ENCODE results near the gene PSKH1. TPM values are rescaled to one million over a fixed set of nuclear protein-coding genes. Genes with fewer than 3 reads are reported as not detected.

The PSKH1 gene
- total and polyA plus RNA-seq, 4 donors: 8.3 to 23.8 (median 13.8) TPM

DNA sequence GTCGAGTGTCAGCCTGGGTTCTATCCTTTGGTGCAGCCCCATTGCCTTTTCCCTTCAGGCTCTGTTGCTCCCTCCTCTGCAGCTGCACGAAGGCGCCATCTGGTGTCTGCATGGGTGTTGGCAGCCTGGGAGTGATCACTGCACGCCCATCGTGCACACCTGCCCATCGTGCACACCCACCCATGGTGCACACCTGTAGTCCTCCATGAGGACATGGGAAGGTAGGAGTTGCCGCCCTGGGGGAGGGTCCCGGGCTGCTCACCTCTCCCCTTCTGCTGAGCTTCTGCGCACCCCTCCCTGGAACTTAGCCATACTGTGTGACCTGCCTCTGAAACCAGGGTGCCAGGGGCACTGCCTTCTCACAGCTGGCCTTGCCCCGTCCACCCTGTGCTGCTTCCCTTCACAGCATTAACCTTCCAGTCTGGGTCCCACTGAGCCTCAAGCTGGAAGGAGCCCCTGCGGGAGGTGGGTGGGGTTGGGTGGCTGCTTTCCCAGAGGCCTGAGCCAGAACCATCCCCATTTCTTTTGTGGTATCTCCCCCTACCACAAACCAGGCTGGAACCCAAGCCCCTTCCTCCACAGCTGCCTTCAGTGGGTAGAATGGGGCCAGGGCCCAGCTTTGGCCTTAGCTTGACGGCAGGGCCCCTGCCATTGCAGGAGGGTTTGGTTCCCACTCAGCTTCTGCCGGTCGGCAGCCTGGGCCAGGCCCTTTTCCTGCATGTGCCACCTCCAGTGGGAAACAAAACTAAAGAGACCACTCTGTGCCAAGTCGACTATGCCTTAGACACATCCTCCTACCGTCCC lies 35.7 kb downstream of the PSKH1 start:
- 47% methylated on average over 16 of the region's 16 CpGs for WGBS
- Histone ChIP-seq H3K36me3 (ENCODE audit: control insufficient read depth in 4 of 4, insufficient read depth in 3 of 4, low read depth in 1 of 4, low read length in 3 of 4) (peaks cover 3 to 27% (median 9%) of the 10 kb centered on the region in 4 donors), H3K4me3 (ENCODE audit: low read depth in 1 of 3, low read length in 3 of 3) (no peak overlapping the region), H3K9ac (ENCODE audit: low read depth in 1 of 2, low read length in 2 of 2) (no peak overlapping the region), H3K27me3 (ENCODE audit: control insufficient read depth in 4 of 4, insufficient read depth in 4 of 4, low read length in 3 of 4) (no peaks in the 10 kb centered on the region), H3K9me3 (ENCODE audit: control insufficient read depth in 4 of 4, low read length in 3 of 4) (no peaks in the 10 kb centered on the region), H3K27ac (ENCODE audit: low read depth in 1 of 2, low read length in 2 of 2) (no peak overlapping the region), H3K4me1 (ENCODE audit: control insufficient read depth in 4 of 4, insufficient read depth in 4 of 4, low read length in 3 of 4) (peaks cover 0 to 3% (median 0%) of the 10 kb centered on the region in 4 donors)
- peak; percentile 79 for DNase-seq (ENCODE audit: low spot score)
- no peak for TF ChIP-seq RXRA (IDR thresholded peaks at IDR 0.05)
- no peak for TF ChIP-seq ATF3 (IDR thresholded peaks at IDR 0.05)
- no peak for TF ChIP-seq HNF4A (conservative IDR thresholded peaks at IDR 0.05)
- TF ChIP-seq EGR1 (IDR thresholded peaks at IDR 0.05; ENCODE audit: low read depth in 2 of 2): no peak
- TF ChIP-seq NR2F2 (IDR thresholded peaks at IDR 0.05): no peak
- TF ChIP-seq FOXA1 (IDR thresholded peaks at IDR 0.05): no peak
- TF ChIP-seq GABPA (IDR thresholded peaks at IDR 0.05 in 1 of 2, conservative IDR thresholded peaks at IDR 0.05 in 1 of 2): no peak
- no peak for TF ChIP-seq YY1 (IDR thresholded peaks at IDR 0.05)
- peak; percentile 93 to 96 for TF ChIP-seq RAD21 (IDR thresholded peaks at IDR 0.05)
- TF ChIP-seq SP1 (IDR thresholded peaks at IDR 0.05): no peak
- TF ChIP-seq HNF4G (IDR thresholded peaks at IDR 0.05): no peak
- TF ChIP-seq FOXA2 (IDR thresholded peaks at IDR 0.05): no peak
- no peak for TF ChIP-seq JUND (IDR thresholded peaks at IDR 0.05)
- TF ChIP-seq, protein P1, sequence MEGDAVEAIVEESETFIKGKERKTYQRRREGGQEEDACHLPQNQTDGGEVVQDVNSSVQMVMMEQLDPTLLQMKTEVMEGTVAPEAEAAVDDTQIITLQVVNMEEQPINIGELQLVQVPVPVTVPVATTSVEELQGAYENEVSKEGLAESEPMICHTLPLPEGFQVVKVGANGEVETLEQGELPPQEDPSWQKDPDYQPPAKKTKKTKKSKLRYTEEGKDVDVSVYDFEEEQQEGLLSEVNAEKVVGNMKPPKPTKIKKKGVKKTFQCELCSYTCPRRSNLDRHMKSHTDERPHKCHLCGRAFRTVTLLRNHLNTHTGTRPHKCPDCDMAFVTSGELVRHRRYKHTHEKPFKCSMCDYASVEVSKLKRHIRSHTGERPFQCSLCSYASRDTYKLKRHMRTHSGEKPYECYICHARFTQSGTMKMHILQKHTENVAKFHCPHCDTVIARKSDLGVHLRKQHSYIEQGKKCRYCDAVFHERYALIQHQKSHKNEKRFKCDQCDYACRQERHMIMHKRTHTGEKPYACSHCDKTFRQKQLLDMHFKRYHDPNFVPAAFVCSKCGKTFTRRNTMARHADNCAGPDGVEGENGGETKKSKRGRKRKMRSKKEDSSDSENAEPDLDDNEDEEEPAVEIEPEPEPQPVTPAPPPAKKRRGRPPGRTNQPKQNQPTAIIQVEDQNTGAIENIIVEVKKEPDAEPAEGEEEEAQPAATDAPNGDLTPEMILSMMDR (IDR thresholded peaks at IDR 0.05; ENCODE audit: low read depth, low read length, missing input control): peak; percentile 89
- TF ChIP-seq TAF1 (conservative IDR thresholded peaks at IDR 0.05): no peak

DNA sequence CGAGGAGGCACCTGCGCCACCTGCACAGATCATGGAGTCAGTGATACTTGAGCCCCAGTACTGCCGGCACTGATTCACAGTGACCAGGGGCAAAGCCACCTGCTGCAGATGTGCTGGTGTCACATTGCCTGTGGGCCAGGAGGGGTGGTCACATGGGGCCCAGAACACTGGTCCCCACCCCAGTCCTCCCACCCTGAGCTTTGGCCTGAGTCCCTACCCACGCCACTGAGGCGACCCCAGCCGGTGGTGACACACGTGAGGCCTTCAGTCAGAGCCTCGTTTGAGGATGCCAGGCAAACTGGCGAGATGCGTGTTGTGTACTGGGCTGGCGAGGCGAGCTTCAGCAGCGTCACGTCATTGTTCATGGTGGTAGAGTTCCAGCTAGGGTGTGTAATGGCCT lies 37.1 kb downstream of the PSKH1 start:
- Histone ChIP-seq H3K4me3 (ENCODE audit: low read depth in 1 of 3, low read length in 3 of 3) (no peak overlapping the region), H3K9me3 (ENCODE audit: control insufficient read depth in 4 of 4, low read length in 3 of 4) (no peaks in the 10 kb centered on the region), H3K27ac (ENCODE audit: low read depth in 1 of 2, low read length in 2 of 2) (no peak overlapping the region), H3K4me1 (ENCODE audit: control insufficient read depth in 4 of 4, insufficient read depth in 4 of 4, low read length in 3 of 4) (peaks cover 0 to 9% (median 6%) of the 10 kb centered on the region in 4 donors), H3K9ac (ENCODE audit: low read depth in 1 of 2, low read length in 2 of 2) (no peak overlapping the region), H3K36me3 (ENCODE audit: control insufficient read depth in 4 of 4, insufficient read depth in 3 of 4, low read depth in 1 of 4, low read length in 3 of 4) (peaks cover 3 to 35% (median 11%) of the 10 kb centered on the region in 4 donors), H3K27me3 (ENCODE audit: control insufficient read depth in 4 of 4, insufficient read depth in 4 of 4, low read length in 3 of 4) (no peaks in the 10 kb centered on the region)
- 95% methylated on average over 14 of the region's 14 CpGs for WGBS
- DNase-seq (ENCODE audit: low spot score): no peak
- TF ChIP-seq, protein P2, sequence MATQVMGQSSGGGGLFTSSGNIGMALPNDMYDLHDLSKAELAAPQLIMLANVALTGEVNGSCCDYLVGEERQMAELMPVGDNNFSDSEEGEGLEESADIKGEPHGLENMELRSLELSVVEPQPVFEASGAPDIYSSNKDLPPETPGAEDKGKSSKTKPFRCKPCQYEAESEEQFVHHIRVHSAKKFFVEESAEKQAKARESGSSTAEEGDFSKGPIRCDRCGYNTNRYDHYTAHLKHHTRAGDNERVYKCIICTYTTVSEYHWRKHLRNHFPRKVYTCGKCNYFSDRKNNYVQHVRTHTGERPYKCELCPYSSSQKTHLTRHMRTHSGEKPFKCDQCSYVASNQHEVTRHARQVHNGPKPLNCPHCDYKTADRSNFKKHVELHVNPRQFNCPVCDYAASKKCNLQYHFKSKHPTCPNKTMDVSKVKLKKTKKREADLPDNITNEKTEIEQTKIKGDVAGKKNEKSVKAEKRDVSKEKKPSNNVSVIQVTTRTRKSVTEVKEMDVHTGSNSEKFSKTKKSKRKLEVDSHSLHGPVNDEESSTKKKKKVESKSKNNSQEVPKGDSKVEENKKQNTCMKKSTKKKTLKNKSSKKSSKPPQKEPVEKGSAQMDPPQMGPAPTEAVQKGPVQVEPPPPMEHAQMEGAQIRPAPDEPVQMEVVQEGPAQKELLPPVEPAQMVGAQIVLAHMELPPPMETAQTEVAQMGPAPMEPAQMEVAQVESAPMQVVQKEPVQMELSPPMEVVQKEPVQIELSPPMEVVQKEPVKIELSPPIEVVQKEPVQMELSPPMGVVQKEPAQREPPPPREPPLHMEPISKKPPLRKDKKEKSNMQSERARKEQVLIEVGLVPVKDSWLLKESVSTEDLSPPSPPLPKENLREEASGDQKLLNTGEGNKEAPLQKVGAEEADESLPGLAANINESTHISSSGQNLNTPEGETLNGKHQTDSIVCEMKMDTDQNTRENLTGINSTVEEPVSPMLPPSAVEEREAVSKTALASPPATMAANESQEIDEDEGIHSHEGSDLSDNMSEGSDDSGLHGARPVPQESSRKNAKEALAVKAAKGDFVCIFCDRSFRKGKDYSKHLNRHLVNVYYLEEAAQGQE (IDR thresholded peaks at IDR 0.05): no peak
- TF ChIP-seq FOXA1 (IDR thresholded peaks at IDR 0.05): no peak
- no peak for TF ChIP-seq HNF4A (conservative IDR thresholded peaks at IDR 0.05)
- no peak for TF ChIP-seq TAF1 (conservative IDR thresholded peaks at IDR 0.05)
- TF ChIP-seq FOXA2 (IDR thresholded peaks at IDR 0.05): no peak

Measured in liver (tissue), 9 donors.